ENCODE data around the gene TRPM8.

The TRPM8 gene

DNA sequence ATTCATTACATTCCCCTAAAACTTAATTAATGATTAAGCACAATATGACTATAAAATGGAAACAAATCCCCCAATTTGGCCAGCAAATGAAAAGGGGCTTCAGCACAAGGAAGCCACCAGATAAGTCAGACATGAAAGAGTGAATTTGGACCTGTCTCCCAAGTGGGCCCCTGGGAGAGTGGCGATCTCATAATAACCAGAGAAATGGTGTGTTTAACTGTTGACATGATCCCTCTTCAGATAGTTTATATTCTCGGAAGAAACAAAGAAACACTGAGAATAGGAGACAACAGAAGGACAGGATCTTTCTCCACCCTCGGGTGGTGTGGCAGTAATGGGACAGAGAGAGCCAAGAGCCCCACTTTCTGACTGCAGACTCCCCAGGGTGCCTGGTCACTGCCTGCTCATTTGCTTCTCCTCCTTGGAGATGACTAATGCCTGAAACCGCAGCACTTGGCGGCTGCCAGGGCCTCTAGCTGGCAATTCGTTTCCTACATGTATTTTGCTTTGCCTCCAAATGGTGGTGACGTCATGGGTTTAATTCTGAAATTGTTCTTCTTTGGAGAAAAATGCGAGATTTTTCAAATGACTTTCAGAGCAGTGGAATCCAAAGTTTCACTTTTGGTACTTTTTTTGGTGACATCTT is 86.9 kb downstream of the TRPM8 start:
- DNase-seq = no peak

DNA sequence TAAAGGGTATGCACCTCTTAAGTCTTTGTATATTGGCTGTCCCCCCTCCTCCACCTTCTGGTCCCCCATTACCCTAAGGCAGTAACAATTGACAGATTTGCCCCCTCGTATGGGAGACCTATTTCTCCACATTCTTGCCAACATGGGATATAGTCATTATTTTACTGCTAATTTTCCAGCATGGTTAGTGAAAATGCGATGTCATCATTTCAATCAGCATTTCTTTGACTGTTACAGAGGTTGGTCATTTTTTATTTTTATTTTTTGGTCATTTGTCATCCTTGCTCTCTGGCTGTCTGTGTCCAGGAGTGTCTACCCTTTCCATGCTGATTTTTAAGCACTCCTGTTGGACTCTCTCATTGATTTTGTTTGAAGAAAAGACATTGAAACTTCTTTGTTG is 88.0 kb downstream of the TRPM8 start:
- no peak for DNase-seq

DNA sequence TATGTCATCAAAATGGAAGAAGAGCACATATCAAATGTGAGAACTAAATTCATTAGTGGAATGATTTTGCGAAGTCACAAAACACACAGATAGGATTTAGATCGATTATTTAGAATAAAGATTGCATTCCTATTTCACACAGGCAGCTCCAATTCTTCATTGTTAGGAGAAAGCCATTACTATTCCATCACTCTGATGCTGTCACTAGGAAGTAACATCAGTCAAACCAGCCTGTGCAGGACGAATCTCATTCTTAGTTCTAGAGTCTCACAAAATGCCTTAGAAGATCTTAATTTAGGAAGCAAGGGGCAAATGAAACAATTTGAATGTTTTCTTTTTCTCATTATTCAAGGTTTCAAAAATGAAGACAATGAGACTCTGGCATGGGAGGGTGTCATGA is 89.3 kb downstream of the TRPM8 start:
- DNase-seq = no peak

DNA sequence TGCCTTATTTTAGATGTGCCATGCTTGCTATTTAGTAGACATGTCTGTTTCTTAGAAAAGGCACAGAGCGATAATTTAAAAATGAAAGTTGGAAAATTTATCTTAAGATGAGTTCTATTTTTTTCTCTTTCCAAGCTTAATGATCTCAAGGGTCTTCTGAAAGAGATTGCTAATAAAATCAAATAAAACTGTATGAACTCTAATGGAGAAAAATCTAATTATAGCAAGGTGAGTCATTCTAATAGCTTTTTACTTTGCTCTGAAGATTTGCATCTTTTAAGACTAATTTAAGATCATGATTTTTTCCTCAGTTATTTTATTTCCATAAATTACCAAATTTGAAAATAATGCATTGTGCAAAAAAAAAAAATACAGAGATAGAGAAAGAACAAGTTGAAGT is 97.3 kb downstream of the TRPM8 start:
- DNase-seq = no peak

DNA sequence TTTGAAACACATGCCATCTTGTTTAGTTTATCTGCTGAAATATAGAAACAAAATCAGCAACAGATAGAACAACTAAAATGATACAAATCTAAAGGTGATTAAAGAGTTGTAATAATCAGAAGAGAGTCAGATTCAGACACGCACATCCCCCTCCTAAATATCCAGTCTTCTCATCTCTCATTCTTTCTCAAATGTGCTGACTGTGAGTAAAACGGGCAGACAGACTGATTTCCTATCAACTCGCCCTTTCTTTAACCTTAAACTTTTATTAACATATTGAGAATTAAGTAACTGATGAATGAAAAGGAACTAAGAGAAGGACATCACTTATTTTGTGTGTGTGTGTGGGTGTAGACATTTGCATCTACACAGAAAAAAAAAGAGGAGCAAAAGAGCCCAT is 98.7 kb downstream of the TRPM8 start:
- no peak for DNase-seq

DNA sequence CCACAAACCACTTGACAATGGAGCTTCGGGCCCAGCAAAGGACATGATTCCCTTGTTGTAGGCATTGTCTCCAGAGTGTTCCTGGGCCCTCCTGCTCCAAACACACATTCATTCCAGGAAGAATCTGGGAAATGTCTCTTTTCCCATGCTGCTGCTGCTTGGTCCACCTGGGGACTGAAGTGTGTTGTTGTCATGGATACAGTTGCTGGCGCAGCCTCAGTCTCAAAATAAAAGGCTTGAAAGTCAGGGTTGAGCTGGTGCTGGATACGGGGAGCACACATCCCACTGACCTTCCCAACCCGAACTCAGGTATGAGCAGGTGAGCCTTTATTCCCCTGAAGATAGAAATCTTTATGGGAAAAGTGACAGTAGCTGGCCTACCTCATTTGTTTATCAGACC is 102.7 kb downstream of the TRPM8 start:
- no peak for DNase-seq

DNA sequence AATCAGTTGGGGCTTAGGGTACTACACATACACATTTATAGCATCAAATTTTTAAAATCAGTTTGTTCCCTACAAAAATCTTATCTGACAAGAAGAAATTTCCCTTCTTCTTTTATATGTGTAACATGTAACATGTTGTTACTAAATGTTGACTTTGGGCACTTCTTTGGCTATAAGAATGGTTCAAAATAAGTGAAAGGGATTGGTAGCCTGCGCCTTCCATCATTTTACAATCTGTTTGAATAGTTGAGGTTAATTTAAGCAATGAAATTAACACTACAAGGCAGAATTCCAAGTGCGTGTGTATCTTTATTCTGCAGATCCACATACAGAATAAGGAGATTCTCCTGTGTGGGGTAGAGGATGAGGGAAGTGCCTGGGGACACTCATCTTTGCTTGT is 103.2 kb downstream of the TRPM8 start:
- no peak for DNase-seq

DNA sequence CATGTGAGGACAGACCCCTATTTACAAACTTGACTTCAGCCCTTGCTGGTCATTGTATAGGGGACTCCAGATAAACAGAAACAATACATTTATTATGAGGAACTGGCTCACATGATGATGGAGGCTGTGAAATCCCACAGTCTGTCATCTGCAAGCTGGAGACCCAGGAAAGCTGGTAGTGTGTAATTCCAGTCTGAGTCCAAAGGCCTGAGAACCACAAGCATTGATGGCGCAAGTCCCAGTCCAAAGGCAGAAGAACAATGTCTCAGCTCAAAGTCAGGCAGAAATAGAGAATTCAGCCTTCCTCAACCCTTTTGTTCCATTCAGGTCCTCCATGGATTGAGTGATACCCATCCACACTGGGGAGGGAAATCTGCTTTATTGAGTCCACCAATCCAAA is 105.3 kb downstream of the TRPM8 start:
- DNase-seq = no peak

DNA sequence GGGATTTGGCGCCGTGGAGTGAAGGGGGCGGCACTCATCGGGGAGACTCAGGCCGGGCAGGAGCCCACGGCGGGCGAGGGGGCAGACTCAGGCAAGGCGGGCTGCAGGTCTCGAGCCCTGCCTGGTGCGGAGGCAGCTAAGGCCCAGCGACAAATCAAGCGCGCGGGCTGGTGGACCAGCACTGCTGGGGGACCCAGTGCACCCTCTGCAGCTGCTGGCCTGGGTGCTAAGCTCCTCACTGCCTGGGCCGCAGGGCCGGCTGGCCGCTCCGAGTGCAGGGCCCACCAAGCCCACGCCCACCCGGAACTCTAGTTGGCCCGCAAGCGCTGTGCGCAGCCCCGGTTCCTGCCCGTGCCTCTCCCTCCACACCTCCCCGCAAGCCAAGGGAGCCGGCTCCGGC is 107.1 kb downstream of the TRPM8 start:
- DNase-seq = no peak

DNA sequence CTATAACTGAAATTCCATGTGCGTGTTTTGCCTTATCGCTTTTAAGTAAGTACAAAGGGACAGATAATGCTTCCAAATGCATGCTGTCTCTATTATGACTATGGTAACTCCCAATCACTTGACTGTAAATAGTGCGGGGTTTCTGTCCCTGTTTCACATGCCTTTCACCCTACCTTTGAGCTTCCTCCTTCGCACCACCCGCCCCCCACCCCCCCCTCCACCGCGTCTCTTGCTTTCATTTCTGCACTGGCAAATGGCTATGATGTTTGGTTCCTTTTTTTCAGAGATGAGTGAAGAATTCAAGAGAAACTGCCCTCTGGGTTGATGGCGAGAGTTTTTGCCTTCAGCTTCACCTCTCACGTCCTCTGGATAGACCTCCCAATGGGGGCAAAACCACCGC is 108.3 kb downstream of the TRPM8 start:
- DNase-seq = no peak

DNA sequence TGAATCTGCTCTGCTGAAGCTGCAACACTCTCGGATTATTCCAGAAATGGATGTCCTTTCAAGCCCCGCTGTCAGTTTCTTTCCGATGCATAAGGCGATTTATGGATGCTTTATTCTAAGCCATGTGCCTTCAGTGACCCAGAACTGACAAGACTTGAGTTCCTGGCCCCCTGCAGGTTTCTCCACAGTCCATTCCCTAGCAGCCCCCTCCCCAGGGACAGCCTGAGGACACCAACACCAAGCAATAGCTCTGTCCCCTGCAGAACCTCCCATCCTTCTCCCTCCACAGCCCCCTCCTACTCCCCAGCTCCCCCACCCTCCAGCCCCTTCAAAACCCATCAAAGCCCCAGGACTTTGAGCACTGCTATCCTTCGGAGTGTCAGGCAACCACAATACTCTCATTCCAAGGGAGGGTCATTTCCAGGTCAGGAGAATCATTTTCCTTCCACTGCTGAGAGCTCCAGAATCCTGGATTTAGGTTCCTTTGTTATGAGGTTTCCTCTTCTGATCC is 108.8 kb downstream of the TRPM8 start:
- no peak for DNase-seq

DNA sequence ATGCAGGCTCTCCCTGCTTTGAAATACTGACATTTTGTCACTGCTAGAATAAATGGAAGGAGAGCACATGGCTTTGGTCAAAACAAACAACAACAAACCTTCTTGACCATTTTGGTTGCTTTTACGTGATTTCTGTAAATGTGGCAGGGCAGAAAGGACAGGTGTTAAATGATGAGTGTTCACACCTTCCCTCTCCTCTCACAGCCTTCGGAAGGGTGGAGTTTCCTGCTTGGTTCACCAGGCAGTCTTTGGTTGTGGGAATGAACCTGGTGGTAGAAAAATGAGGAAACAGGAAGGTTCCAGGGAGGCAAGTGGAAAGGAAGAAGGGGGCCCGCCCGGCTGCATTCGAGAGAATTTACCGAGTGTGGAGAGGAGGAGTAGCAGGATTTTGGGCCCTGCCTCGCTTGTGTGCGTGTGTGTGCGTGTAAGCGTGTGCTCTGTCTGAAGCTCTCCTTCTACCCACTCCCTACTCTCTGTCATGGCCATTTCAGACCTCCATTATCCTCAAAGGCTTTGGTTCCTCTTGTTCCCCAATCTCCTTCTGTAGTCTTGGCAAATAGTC is 109.6 kb downstream of the TRPM8 start:
- no peak for DNase-seq

DNA sequence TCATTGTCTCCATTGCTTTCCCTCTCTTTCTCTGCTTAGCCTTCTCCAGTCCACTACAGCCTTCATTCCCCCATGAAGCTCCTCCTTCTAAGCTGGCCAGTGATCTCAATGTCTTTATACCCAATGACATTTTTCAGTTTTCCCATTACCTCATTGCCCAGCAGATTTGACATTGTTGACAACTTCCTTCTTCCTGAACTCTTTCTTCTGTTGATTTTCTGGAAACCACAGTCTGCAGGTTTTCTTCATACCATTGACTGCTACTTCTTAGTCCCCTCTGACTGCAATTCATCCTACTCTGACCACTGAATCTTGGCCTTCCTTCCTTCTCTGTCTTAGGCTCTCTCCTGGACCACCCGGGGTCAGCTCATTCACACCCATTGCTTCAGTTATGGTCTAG is 110.5 kb downstream of the TRPM8 start:
- no peak for DNase-seq

DNA sequence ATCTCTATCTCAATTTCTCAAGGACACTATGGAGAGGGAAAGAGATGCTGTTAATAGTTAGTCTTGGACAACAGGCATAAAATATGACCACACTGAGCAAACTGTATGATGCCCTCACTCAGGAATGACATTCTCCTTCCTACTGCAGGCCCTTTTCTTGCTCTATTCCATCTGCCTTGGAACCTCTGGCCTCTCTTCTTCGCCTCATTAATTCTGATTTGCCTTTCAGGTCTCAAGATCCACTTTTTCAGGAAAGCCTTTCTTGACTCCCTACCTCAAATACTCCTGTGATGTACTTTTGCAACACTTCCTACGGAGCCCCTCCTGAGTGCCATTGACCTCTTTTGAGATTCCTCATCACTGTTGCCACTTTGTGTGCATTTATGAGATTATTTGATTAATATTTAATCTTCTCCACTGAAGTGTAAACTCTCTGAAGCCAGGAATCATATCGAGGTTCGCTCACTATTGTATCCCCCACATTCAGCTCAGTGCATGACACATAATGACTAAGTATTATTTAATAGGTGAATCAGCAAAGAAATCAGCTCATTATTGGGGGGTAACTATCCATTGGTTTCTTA is 112.1 kb downstream of the TRPM8 start:
- no peak for DNase-seq

DNA sequence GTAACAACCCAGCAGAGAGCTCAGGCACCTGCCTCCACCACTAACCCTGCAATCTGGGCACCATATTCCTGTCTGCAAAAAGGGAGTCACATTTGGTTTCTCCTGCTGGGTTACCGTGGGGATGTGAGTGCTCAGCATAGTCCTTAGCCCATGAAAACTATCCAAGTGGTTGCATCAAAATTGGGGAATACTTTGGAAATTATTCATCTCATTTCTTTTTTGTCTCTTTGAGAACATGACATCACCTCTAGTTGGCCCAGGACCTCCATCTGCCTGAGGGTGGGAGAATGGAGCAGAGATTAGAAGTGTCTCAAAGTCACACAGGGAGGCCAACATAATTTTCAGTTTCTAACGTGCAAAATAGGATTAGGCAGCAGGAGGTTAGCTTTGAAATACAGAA is 114.0 kb downstream of the TRPM8 start:
- no peak for DNase-seq

DNA sequence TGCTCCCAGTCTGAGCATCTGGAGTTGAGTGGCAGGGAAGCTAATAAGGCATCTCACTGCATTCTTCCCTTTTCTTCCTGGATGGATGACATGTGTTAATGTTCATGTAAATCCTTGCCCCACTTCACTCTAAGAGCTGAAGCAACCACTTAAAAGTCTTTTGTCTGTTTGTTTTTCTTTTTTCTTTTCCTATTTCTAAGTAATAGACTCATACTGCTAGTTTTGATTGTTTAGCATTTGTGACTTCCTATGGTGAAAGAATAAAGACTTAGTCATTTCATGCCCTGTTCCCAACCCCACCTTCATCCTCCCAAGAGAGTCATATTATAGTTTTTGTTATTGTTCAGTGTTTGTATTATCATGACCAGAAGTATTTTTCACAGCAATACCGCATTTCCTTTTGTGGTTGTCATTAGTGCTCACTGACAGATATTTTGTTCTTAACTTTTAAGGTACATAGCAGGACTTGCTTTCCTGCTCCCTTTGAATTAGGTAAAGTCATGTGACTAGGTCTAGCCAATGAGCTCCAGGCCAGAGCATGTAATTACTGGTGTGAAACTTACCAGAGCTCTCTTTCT is 115.2 kb downstream of the TRPM8 start:
- no peak for DNase-seq

DNA sequence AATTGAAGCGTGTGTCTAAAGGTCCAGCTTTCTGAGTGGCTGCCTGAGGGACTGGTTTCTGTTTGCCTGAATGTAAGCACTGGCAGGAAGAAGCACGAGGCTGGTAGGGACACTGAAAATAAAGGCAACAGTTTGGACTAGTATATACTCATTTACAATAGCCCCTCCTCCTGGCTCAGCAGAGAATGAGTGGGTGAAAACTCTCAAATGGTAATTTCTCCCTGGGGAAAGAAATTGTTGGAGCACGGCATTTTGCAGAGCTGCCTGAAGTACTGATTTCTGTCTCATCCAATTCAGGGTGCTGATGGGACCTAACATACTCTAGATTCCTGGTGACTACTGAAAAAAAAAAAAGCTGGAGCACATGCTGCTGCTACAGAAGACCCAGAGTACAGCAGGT is 116.0 kb downstream of the TRPM8 start:
- DNase-seq = no peak

DNA sequence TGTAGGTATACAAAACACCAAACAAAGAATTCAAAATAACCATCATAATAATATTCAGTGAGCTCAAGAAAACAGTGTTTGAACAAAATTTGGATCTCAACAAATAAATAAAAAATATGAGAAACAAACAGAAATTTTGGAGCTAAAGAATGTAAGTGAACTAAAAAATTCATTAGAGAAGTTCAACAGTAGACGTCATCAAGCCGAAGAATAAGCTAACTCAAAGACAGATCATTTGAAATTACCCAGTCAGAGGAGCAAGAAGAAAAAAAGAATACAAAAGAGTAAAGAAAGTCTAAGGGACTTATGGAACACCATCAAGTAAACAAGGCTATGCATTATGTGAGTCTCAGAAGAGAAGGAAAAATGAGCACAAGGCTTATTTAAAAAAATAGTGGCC is 116.7 kb downstream of the TRPM8 start:
- DNase-seq = no peak

DNA sequence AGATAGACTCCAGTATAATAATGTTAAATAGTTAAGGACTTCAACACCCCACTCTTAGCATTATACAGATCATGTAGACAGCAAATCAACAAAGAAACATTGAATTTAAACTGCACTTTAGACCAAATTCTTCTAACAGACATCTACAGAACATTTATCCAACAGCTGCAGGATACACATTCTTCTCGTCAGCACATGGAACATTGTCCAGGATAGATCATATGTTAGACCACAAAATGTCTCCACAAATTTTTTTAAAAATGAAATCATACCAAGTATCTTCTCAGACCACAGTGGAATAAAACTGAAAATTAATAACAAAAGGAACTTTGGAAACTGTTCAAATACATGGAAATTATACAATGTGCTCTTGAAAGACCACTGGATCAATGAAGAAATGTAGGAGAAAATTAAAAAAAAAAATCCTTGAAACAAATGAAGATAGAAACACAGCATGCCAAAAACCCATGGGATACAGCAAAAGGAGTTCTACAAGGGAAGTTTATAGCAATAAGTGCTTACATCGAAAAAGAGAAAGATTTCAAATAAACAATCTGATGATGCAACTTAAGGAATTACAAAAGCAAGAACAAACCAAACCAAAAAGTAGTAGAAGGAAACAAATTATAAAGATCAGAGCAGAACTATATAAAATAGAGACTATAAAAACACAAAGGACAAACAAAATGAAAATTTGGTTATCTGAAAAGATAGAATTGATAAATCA is 121.1 kb downstream of the TRPM8 start:
- DNase-seq = no peak

DNA sequence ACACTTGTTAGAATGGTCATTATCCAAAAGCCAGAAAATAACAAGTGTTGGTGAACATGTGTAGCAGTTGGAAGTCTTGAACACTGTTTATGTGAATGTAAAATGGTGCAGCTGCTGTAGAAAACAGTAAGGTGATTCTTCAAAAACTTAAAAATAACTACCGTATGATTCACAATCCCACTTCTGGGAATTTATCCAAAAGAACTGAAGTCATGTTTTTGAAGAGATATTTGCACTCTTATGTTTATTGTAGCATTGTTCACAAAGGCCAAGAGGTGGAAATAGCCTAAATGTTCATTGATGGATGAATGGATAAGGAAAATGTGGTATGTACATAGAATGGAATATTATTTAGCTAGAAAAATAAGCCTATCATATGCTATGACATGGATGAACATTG is 127.0 kb downstream of the TRPM8 start:
- DNase-seq = no peak

DNA sequence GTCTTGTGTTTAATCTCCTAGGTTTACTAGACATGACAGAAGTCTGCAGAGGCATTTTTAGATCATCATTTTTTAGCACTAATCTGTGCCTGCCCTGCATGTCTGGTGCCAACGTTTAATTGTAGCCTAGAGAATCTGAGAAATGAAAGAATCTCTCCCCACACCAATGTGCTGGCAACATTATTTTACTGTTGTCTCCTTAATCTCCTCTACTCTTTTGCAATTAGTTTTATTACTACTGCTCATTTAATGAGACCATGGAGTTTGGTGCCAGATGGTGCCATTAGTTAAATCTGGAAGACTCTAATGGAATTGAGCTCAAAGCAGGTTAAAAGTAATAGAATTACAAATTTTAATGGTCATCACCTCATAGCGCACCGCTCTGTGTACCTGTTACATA is 129.3 kb downstream of the TRPM8 start:
- no peak for DNase-seq

DNA sequence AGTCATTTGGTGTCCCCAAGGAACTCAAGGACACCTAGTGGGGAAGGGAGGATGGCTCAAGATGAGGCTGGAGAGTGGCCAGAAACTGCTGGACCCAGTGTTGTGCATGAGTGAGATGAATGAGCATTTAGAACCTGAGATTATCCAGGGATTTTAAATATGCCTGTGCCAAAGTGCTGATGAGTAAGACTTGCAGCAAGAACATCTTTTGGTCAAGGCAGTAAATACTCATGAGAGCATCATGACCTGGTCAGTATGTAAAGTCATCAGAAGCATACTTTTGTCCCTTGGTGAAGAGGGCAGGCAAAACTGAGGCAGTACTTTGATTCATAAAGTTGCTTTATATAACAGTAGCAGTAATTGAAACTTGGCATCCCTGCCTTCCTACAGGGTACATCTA is 130.2 kb downstream of the TRPM8 start:
- no peak for DNase-seq

DNA sequence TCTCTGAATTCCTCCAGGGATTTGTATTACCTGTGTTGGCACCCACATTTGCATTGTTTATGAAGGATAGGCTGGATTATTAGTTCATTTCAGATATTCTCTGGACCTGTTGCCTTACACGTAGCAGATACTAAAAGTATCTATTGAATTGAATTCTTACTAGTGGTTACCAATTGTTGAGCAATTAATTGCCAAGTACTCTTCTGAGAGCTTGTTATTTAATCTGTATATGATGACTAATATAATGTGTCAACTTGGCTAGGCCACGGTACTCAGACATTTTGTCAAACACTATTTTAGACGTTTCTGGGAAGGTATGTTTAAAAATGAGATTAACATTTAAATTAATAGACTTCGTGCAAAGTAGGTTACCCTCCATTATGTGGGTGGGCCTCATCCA is 130.9 kb downstream of the TRPM8 start:
- DNase-seq = no peak

All from hippocampal formation (tissue), 2 donors.